H9 (cell line): ENCODE data around the gene SLC12A8. TPM values are rescaled to one million over a fixed set of nuclear protein-coding genes. Genes with fewer than 3 reads are reported as not detected.

Source experiments
- DNase-seq: peaks from one replicate; pipeline ENCODE4 v3.0.0-alpha.2; 2017
- H2AFZ ChIP-seq: one replicate; pipeline ENCODE4 v1.6.1; 2013; ENCODE audit warnings: mild to moderate bottlenecking, low read length, control low read depth, moderate library complexity
- H2AK5ac ChIP-seq: 2 replicates; pipeline ENCODE4 v1.6.1; 2013; ENCODE audit warnings: low read length, control low read depth, mixed read lengths; ENCODE audit not compliant: insufficient read length
- H2BK120ac ChIP-seq: one replicate; pipeline ENCODE4 v1.6.1; 2013; ENCODE audit warnings: low read depth, mild to moderate bottlenecking, low read length, control low read depth, inconsistent platforms; ENCODE audit not compliant: poor library complexity, severe bottlenecking
- H2BK12ac ChIP-seq: 2 replicates; pipeline ENCODE4 v1.6.1; 2013; ENCODE audit warnings: low read length, control low read depth, mixed read lengths, low read depth; ENCODE audit not compliant: insufficient read length
- H2BK15ac ChIP-seq: 2 replicates; pipeline ENCODE4 v1.6.1; 2013; ENCODE audit warnings: low read depth, low read length, control low read depth
- H2BK20ac ChIP-seq: one replicate; pipeline ENCODE4 v1.6.1; 2013; ENCODE audit warnings: low read depth, mild to moderate bottlenecking, low read length, control low read depth, inconsistent platforms; ENCODE audit not compliant: poor library complexity, severe bottlenecking
- H2BK5ac ChIP-seq: 2 replicates; pipeline ENCODE4 v1.6.1; 2013; ENCODE audit warnings: low read length, control low read depth, mixed read lengths; ENCODE audit not compliant: insufficient read length
- H3K14ac ChIP-seq: 2 replicates; pipeline ENCODE4 v1.6.1; 2013; ENCODE audit warnings: low read length, control low read depth; ENCODE audit not compliant: insufficient read depth
- H3K18ac ChIP-seq: 2 replicates; pipeline ENCODE4 v1.6.1; 2013; ENCODE audit warnings: low read depth, mild to moderate bottlenecking, mixed read lengths, low read length, control low read depth; ENCODE audit not compliant: insufficient read length
- H3K23ac ChIP-seq: 2 replicates; pipeline ENCODE4 v1.6.1; 2013; ENCODE audit warnings: low read length, control low read depth, mixed read lengths, low read depth; ENCODE audit not compliant: insufficient read length
- H3K23me2 ChIP-seq: 2 replicates; pipeline ENCODE4 v1.6.1; 2013; ENCODE audit warnings: low read depth, mild to moderate bottlenecking, mixed read lengths, low read length, control low read depth; ENCODE audit not compliant: insufficient read length, poor library complexity, severe bottlenecking
- H3K27ac ChIP-seq: 2 replicates; pipeline ENCODE4 v1.5.1; 2013; ENCODE audit warnings: low read length, control low read depth, mixed read lengths, low read depth; ENCODE audit not compliant: insufficient read length
- H3K27me3 ChIP-seq: 2 replicates; pipeline ENCODE4 v1.6.1; 2013; ENCODE audit warnings: low read length, control low read depth, inconsistent platforms; ENCODE audit not compliant: insufficient read depth
- H3K4ac ChIP-seq: 2 replicates; pipeline ENCODE4 v1.6.1; 2013; ENCODE audit warnings: low read depth, mild to moderate bottlenecking, control low read depth, inconsistent platforms, low read length, moderate library complexity
- H3K4me1 ChIP-seq: 2 replicates; pipeline ENCODE4 v1.6.1; 2013; ENCODE audit warnings: low read length, control low read depth, inconsistent platforms; ENCODE audit not compliant: insufficient read depth
- H3K4me2 ChIP-seq: 2 replicates; pipeline ENCODE4 v1.6.1; 2013; ENCODE audit warnings: low read length, control low read depth, mixed read lengths; ENCODE audit not compliant: insufficient read length, insufficient read depth
- H3K56ac ChIP-seq: 2 replicates; pipeline ENCODE4 v1.6.1; 2013; ENCODE audit warnings: low read depth, mild to moderate bottlenecking, mixed read lengths, low read length, control low read depth; ENCODE audit not compliant: insufficient read length
- H3K79me1 ChIP-seq: 2 replicates; pipeline ENCODE4 v1.6.1; 2013; ENCODE audit warnings: low read depth, mild to moderate bottlenecking, moderate library complexity, low read length, control low read depth, inconsistent platforms; ENCODE audit not compliant: insufficient read depth, poor library complexity, severe bottlenecking
- H3K79me2 ChIP-seq: 2 replicates; pipeline ENCODE4 v1.6.1; 2013; ENCODE audit warnings: low read length, control low read depth, inconsistent platforms; ENCODE audit not compliant: insufficient read depth
- H3K9ac ChIP-seq: 2 replicates; pipeline ENCODE4 v1.6.1; 2013; ENCODE audit warnings: low read length, control low read depth, mixed read lengths; ENCODE audit not compliant: insufficient read length; ENCODE audit errors: extremely low read depth
- H3K9me3 ChIP-seq: one replicate; pipeline ENCODE4 v1.6.1; 2013; ENCODE audit warnings: low read depth, low read length, inconsistent platforms; ENCODE audit not compliant: control insufficient read depth
- H3T11ph ChIP-seq: one replicate; pipeline ENCODE4 v1.6.1; 2013; ENCODE audit warnings: mild to moderate bottlenecking, low read length, control low read depth, inconsistent platforms
- H4K20me1 ChIP-seq: one replicate; pipeline ENCODE4 v1.6.1; 2013; ENCODE audit not compliant: control insufficient read depth, insufficient read length, insufficient read depth
- H4K5ac ChIP-seq: 2 replicates; pipeline ENCODE4 v1.6.1; 2013; ENCODE audit warnings: low read depth, mild to moderate bottlenecking, mixed read lengths, low read length, control low read depth; ENCODE audit not compliant: insufficient read length
- H4K8ac ChIP-seq: replicated peaks from 2 replicates; pipeline ENCODE4 v1.6.1; 2013; ENCODE audit warnings: low read length, control low read depth, mixed read lengths, low read depth; ENCODE audit not compliant: insufficient read length
- H4K91ac ChIP-seq: 2 replicates; pipeline ENCODE4 v1.6.1; 2013; ENCODE audit warnings: low read depth, mild to moderate bottlenecking, moderate library complexity, mixed read lengths, low read length, control low read depth; ENCODE audit not compliant: insufficient read length
- H3K27ac Mint-ChIP-seq, 3 experiments: 2 replicates in 2 of 3; 3 replicates in 1 of 3; pipeline ENCODE4 v1.8.0; 2020 to 2021; ENCODE audit warnings: mixed read lengths in 3 of 3, mild to moderate bottlenecking in 1 of 3, moderate library complexity in 1 of 3
- H3K27me3 Mint-ChIP-seq: 2 replicates; pipeline ENCODE4 v1.8.0; 2021; ENCODE audit warnings: low read depth, mild to moderate bottlenecking, moderate library complexity, mixed read lengths
- H3K36me3 Mint-ChIP-seq, 3 experiments: 2 replicates in 2 of 3; 3 replicates in 1 of 3; pipeline ENCODE4 v1.8.0; 2020 to 2021; ENCODE audit warnings: low read depth in 3 of 3, mixed read lengths in 3 of 3; ENCODE audit not compliant: insufficient read depth in 1 of 3
- H3K4me1 Mint-ChIP-seq, 2 experiments: 2 replicates each; pipeline ENCODE4 v1.8.0; 2020; ENCODE audit warnings: mixed read lengths in 2 of 2
- H3K4me3 Mint-ChIP-seq, 2 experiments: 2 replicates in 1 of 2; 3 replicates in 1 of 2; pipeline ENCODE4 v1.8.0; 2020 to 2021; ENCODE audit warnings: mild to moderate bottlenecking in 2 of 2, mixed read lengths in 2 of 2, moderate library complexity in 1 of 2
- H3K9me3 Mint-ChIP-seq, 2 experiments: 2 replicates in 1 of 2; 3 replicates in 1 of 2; pipeline ENCODE4 v1.8.0; 2020; ENCODE audit warnings: mild to moderate bottlenecking in 2 of 2, mixed read lengths in 2 of 2, moderate library complexity in 1 of 2
- WGBS: extraction: QIAGEN DNeasy Blood & Tissue Kit; methylation state at CpG from one replicate; pipeline ENCODE4 v1.1.7; 2013; ENCODE audit warnings: missing lambda C conversion rate, low lambda C conversion rate, mixed read lengths; ENCODE audit not compliant: insufficient read length; ENCODE audit errors: extremely low coverage; 5-methylcytosine and 5-hydroxymethylcytosine counted together
- total RNA-seq: library from RNA; stranded (reverse); gene quantifications from 2 replicates; pipeline ENCODE4 v1.2.1, GENCODE V29; 2021
- TF ChIP-seq, protein P1 (sequence below): fragments of 200-600 bp; sonication (generic); conservative IDR thresholded peaks from 3 replicates; pipeline ENCODE4 v1.8.0; 2021; ENCODE audit warnings: antibody characterized with exemption, mild to moderate bottlenecking

Gene SLC12A8
- total RNA-seq, 1 experiment from 2014 or later, result 8.2 TPM

DNA sequence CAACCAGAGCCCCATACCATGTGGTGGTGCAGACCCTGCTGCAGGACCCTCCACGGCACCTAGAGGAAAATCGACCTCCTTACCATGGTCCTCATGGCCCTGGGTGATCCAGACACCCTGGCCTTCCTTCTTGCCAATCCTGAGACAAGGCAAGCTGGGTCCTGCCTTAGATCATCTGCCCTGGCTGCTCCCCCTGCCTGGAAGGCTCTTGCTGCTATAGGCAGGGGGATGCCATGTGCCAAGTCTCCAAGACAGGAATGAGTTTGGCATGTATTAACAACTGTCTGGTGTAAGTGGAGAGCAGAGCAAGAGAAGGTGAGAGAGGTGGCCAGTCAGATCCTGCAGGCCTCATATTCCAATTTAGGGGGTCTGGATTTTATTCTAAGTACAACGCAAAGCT, 164.3 kb downstream of the SLC12A8 start:
- Histone ChIP-seq H3K9me3 (no peaks in the 10 kb centered on the region), H3K27me3 (no peaks in the 10 kb centered on the region), H3K9ac (no peak overlapping the region), H4K8ac (no peak overlapping the region), H2AFZ (no peak overlapping the region), H3T11ph (no peak overlapping the region), H3K14ac (no peak overlapping the region), H2BK15ac (no peak overlapping the region), H3K4me1 (peaks cover 17% of the 10 kb centered on the region; the same call in 1 of the 2 replicates), H2BK120ac (no peak overlapping the region), H3K79me2 (no peaks in the 10 kb centered on the region), H3K27ac (no peak overlapping the region), H2BK20ac (no peak overlapping the region), H4K5ac (no peak overlapping the region), H2BK5ac (no peak overlapping the region), H4K20me1 (no peaks in the 10 kb centered on the region), H2AK5ac (no peak overlapping the region), H3K56ac (no peak overlapping the region), H3K79me1 (no peaks in the 10 kb centered on the region), H2BK12ac (no peak overlapping the region), H3K23ac (no peak overlapping the region), H3K18ac (no peak overlapping the region), H3K4me2 (no peak overlapping the region), H4K91ac (no peak overlapping the region), H3K23me2 (no peaks in the 10 kb centered on the region), H3K4ac (no peak overlapping the region)
- Mint-ChIP-seq H3K9me3 (no peaks in the 10 kb centered on the region), H3K27me3 (no peaks in the 10 kb centered on the region; the same call in 1 of the 2 replicates), H3K36me3 (peaks cover 0 to 4% (median 2%) of the 10 kb centered on the region in 3 experiments; a peak in 3 of 7 replicates), H3K4me1 (peaks cover 34% of the 10 kb centered on the region in 2 experiments), H3K27ac (no peak overlapping the region), H3K4me3 (no peak overlapping the region)
- TF ChIP-seq, protein P1, sequence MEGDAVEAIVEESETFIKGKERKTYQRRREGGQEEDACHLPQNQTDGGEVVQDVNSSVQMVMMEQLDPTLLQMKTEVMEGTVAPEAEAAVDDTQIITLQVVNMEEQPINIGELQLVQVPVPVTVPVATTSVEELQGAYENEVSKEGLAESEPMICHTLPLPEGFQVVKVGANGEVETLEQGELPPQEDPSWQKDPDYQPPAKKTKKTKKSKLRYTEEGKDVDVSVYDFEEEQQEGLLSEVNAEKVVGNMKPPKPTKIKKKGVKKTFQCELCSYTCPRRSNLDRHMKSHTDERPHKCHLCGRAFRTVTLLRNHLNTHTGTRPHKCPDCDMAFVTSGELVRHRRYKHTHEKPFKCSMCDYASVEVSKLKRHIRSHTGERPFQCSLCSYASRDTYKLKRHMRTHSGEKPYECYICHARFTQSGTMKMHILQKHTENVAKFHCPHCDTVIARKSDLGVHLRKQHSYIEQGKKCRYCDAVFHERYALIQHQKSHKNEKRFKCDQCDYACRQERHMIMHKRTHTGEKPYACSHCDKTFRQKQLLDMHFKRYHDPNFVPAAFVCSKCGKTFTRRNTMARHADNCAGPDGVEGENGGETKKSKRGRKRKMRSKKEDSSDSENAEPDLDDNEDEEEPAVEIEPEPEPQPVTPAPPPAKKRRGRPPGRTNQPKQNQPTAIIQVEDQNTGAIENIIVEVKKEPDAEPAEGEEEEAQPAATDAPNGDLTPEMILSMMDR, result no peak
- DNase-seq, result no peak
- WGBS, result no CpG with 5 or more reads among the region's 3 CpGs
